ENCODE results near the gene NT5DC1.

The NT5DC1 gene

DNA sequence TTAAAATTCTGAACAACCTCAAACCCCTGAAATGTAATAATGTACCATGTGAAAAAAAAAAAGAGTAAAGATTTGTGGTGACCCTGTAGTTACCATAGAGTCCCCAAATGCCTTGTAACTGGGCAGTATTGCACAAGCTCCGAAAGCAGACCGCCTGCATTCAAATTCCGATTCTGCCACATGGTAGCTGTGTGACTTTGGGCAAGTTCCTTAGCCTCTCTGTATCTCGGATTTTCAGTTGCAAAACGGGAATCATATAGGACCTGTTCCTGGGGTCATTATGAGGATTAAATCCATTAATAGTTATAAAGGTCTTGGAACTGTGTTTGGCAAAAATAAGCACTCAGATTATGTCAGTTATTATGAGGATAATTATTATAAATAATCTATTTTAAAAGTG lies 109.7 kb downstream of the NT5DC1 start:
- TF ChIP-seq ZNF768 (tag by site-specific recombination; IDR thresholded peaks at IDR 0.05) (0 out of 2 replicates have a peak, but pooled peaks have one; percentile 12), ZFP41 (tag by site-specific recombination; IDR thresholded peaks at IDR 0.05; ENCODE audit: borderline replicate concordance) (no peak)
- Histone ChIP-seq H3K4me3 (ENCODE audit: low read depth, low read length) (no peak overlapping the region), H3K4me1 (ENCODE audit: control insufficient read depth, insufficient read depth, low read length) (peaks cover 7% of the 10 kb centered on the region), H3K36me3 (ENCODE audit: control insufficient read depth in 2 of 2, insufficient read depth in 1 of 2, low read length in 2 of 2) (no peaks in the 10 kb centered on the region), H3K27ac (ENCODE audit: extremely low read depth, low read depth, low read length) (no peak overlapping the region), H3K9me3 (ENCODE audit: control insufficient read depth, insufficient read depth, low read depth, low read length) (no peaks in the 10 kb centered on the region)
- ChIA-PET POLR2A (no interaction called here), CTCF (interaction anchor here (1.1 to 5.6 kb wide), 2 partner anchors 7 to 58 kb away, joined by 3 to 57 read pairs; no protein-coding TSS in a partner anchor)

GRCh38 chr6:116210750-116211425 lies 110.2 kb downstream of the NT5DC1 start:
- peaks cover 7% of the 10 kb centered on the region for H3K4me1 ChIP-seq (ENCODE audit: control insufficient read depth, insufficient read depth, low read length)
- ChIA-PET POLR2A (no interaction called here), CTCF (interaction anchor here (0.7 to 1.1 kb wide), 3 partner anchors 25 to 350 kb away, joined by 3 read pairs; no protein-coding TSS in a partner anchor)
- no peaks in the 10 kb centered on the region for H3K9me3 ChIP-seq (ENCODE audit: control insufficient read depth, insufficient read depth, low read depth, low read length)
- no peak overlapping the region for H3K4me3 ChIP-seq (ENCODE audit: low read depth, low read length)
- no peak overlapping the region for H3K27ac ChIP-seq (ENCODE audit: extremely low read depth, low read depth, low read length)
- H3K36me3 ChIP-seq (ENCODE audit: control insufficient read depth in 2 of 2, insufficient read depth in 1 of 2, low read length in 2 of 2): no peaks in the 10 kb centered on the region
- TF ChIP-seq ZFP69B (tag by site-specific recombination; IDR thresholded peaks at IDR 0.05) (no peak), ZNF423 (tag by site-specific recombination; IDR thresholded peaks at IDR 0.05) (no peak), ZNF548 (tag by site-specific recombination; IDR thresholded peaks at IDR 0.05) (no peak), ZNF169 (tag by site-specific recombination; IDR thresholded peaks at IDR 0.05) (no peak), ZBTB7A (tag by site-specific recombination; IDR thresholded peaks at IDR 0.05; ENCODE audit: low read depth) (no peak), ZNF549 (tag by site-specific recombination; IDR thresholded peaks at IDR 0.05) (no peak), ZNF621 (tag by site-specific recombination; IDR thresholded peaks at IDR 0.05) (no peak), SALL2 (tag by site-specific recombination; IDR thresholded peaks at IDR 0.05; ENCODE audit: borderline replicate concordance) (no peak), MYNN (tag by site-specific recombination; IDR thresholded peaks at IDR 0.05; ENCODE audit: borderline replicate concordance) (no peak), ZFP37 (tag by site-specific recombination; IDR thresholded peaks at IDR 0.05) (no peak), ZNF561 (tag by site-specific recombination; IDR thresholded peaks at IDR 0.05; ENCODE audit: borderline replicate concordance) (no peak), ZNF777 (tag by site-specific recombination; IDR thresholded peaks at IDR 0.05; ENCODE audit: borderline replicate concordance) (no peak), ZNF223 (tag by site-specific recombination; IDR thresholded peaks at IDR 0.05) (no peak), ZNF510 (tag by site-specific recombination; IDR thresholded peaks at IDR 0.05; ENCODE audit: insufficient replicate concordance) (peak; percentile 26), ZNF623 (tag by site-specific recombination; IDR thresholded peaks at IDR 0.05) (no peak), AEBP2 (tag by site-specific recombination; IDR thresholded peaks at IDR 0.05; ENCODE audit: borderline replicate concordance) (no peak), ZNF148 (tag by site-specific recombination; IDR thresholded peaks at IDR 0.05; ENCODE audit: borderline replicate concordance) (no peak), PRDM4 (tag by site-specific recombination; IDR thresholded peaks at IDR 0.05) (no peak), ZBTB17 (tag by site-specific recombination; IDR thresholded peaks at IDR 0.05) (0 out of 2 replicates have a peak, but pooled peaks have one; percentile 16), ZXDB (tag by site-specific recombination; IDR thresholded peaks at IDR 0.05) (no peak), KLF17 (tag by site-specific recombination; IDR thresholded peaks at IDR 0.05) (no peak)
- TF ChIP-seq, protein P1, sequence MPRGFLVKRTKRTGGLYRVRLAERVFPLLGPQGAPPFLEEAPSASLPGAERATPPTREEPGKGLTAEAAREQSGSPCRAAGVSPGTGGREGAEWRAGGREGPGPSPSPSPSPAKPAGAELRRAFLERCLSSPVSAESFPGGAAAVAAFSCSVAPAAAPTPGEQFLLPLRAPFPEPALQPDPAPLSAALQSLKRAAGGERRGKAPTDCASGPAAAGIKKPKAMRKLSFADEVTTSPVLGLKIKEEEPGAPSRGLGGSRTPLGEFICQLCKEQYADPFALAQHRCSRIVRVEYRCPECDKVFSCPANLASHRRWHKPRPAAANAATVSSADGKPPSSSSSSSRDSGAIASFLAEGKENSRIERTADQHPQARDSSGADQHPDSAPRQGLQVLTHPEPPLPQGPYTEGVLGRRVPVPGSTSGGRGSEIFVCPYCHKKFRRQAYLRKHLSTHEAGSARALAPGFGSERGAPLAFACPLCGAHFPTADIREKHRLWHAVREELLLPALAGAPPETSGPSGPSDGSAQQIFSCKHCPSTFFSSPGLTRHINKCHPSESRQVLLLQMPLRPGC (tag by site-specific recombination; IDR thresholded peaks at IDR 0.05): no peak
- TF ChIP-seq, protein P2, sequence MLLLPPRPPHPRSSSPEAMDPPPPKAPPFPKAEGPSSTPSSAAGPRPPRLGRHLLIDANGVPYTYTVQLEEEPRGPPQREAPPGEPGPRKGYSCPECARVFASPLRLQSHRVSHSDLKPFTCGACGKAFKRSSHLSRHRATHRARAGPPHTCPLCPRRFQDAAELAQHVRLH (tag by site-specific recombination; IDR thresholded peaks at IDR 0.05): no peak
